Spinal cord (tissue), 10 donors: Measurements from ENCODE around the gene MZT2B. TPM values are rescaled to one million over a fixed set of nuclear protein-coding genes. Genes with fewer than 3 reads are reported as not detected.
"Not testable (repeated sequence)": the region's sequence is repeated elsewhere in the genome, so short reads cannot be mapped to it uniquely, and the experiment has no call there.

Source experiments
- DNase-seq, 6 donors: peaks; one replicate each; pipeline versions ENCODE4 v3.0.0 to v3.0.0-alpha.2; 2013 to 2015; ENCODE audit warnings: low spot score in 6 of 6, low read depth in 4 of 6
- H3K27ac ChIP-seq: one replicate; pipeline ENCODE4 v1.5.1; 2013; ENCODE audit warnings: low read depth, low read length, control low read depth
- H3K27me3 ChIP-seq: one replicate; pipeline ENCODE4 v1.6.1; 2013; ENCODE audit warnings: low read length; ENCODE audit not compliant: control insufficient read depth, insufficient read depth
- H3K36me3 ChIP-seq: one replicate; pipeline ENCODE4 v1.6.1; 2013; ENCODE audit warnings: low read length; ENCODE audit not compliant: control insufficient read depth, insufficient read depth
- H3K4me1 ChIP-seq: one replicate; pipeline ENCODE4 v1.6.1; 2013; ENCODE audit warnings: low read length; ENCODE audit not compliant: control insufficient read depth, insufficient read depth
- H3K4me3 ChIP-seq: one replicate; pipeline ENCODE4 v1.5.1; 2013; ENCODE audit warnings: low read depth, low read length, control low read depth
- H3K9me3 ChIP-seq: one replicate; pipeline ENCODE4 v1.6.1; 2013; ENCODE audit warnings: low read length; ENCODE audit not compliant: control insufficient read depth, insufficient read depth
- WGBS: methylation state at CpG from one replicate; pipeline ENCODE4 v1.1.5; 2013; ENCODE audit warnings: missing lambda C conversion rate; ENCODE audit not compliant: insufficient coverage; 5-methylcytosine and 5-hydroxymethylcytosine counted together
- polyA plus RNA-seq, 2 donors: library from polyadenylated mRNA; unstranded; fragments of 120-200 nt; gene quantifications; one replicate each; pipeline ENCODE4 v1.2.1, GENCODE V29; 2013; ENCODE audit not compliant: insufficient read length in 2 of 2
- total RNA-seq, 2 donors: library from RNA; depleted of rRNA in 1 of 2; stranded (reverse); fragments of 120-200 nt in 1 of 2; fragments of >200 nt in 1 of 2; gene quantifications; one replicate each; pipeline versions ENCODE4 v1.2.3 to v1.2.4, GENCODE V29; 2013 to 2014
- donor health status: healthy.

MZT2B gene
- total and polyA plus RNA-seq, 4 donors: 58.7 to 256 (median 246) TPM

DNA sequence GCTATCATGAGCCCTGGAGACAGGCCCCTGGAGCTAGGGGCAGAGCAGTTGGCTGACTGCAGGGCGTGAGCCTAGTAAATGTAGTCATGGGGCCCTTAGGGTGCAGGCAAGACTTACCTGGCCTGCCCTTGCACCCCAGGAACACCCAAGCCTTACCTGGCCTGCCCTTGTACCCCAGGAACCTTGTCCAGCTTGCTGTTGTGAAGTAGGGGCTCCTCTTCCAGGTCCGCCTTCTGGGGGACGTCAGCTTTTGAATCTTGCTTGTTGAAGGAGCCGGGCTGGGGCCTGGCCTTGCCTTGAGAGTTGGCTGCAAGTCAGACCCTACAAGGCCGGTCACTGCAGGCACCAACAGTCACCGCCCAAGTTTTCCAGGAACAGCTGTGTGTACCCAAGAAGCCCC lies 41.1 kb upstream of the MZT2B start:
- DNase-seq, H3K9me3 ChIP-seq, H3K4me1 ChIP-seq, H3K4me3 ChIP-seq, H3K36me3 ChIP-seq, H3K27ac ChIP-seq, H3K27me3 ChIP-seq: not testable (repeated sequence)
- WGBS: 83% methylated on average over 1 of the region's 6 CpGs

DNA sequence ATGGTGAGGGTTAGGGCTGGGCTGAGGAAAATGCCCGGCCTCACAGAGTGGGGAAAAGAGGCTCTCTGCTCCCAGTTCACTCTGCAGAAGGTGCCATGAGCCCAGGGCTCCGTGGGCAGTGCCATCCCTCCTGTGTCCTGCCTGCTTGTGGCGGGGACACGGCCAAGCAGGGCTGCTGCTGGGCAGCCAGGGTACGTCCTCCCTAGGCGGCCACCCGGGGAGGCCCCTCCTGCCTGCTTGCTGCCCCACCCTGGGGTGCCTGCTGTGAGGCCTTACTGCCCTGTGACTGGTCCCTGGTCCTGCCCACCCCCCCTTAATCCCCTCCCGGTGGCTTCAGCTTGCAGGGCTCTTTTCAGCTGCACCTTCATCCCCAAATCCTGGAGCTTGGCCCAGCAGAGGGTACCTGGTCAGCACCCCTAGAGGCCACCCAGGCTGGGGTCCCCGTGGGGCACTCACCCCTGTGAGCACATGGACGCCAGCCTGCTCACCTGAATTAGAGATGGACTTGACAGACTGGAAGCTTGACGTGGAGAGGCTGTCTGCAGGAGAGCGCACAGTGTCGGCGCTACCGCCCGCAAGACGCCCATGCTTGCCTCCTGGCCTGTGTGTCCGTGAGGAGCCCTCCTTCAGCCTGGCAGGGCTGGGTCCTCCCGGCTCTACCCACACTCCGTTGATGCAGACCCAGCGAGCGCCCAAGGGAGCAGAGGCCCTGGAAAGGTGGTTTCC lies 40.3 kb upstream of the MZT2B start:
- DNase-seq: not testable (repeated sequence)

DNA sequence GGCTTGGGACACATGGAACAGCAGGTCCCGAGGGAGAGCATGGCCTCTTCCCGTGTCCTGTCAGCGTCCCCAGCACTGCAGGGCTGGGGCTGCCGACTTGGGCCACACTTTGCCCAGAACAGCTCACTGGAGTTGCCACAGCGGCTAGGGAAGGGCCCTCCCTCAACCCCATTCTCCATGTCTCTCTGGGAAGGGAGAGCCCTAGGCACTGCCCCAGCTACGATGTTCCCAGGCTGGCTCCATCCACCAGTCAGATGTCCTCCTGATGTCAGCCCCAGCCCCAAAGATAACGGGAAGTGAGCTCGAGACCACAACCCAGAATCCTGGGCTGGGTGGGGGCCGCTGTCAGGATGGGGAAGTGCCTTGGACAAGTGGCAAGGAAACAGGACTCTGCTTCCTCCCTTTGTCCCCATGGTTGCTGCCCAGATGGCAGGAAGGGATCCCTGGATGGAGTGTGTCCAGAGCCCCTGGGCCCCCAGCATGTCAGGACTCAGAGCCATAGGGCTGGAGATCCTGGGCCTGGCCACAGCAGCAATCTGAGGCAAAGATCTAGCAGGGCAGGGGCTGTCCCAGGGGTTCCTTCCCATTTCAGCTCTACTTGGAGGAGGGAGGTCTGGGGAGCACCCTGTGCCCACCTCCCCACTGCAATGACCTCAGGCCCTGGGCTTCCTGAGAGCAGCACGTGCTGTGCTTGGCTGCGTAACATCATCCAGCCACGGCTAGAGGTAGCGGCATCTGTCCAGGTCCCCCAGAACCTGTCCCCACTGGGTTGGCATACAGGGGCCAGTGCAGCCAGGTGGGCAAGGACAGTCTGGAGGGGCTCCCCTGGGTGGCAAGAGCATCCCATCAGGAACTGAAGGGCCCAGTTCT lies 39.4 kb upstream of the MZT2B start:
- not testable (repeated sequence) for DNase-seq, H3K9me3 ChIP-seq
- 99% methylated on average over 6 of the region's 13 CpGs for WGBS

More for the DNA sequence above, 40.3 kb upstream of the MZT2B start:
- not testable (repeated sequence) for H3K27me3 ChIP-seq, H3K36me3 ChIP-seq, H3K9me3 ChIP-seq, H3K4me1 ChIP-seq, H3K4me3 ChIP-seq, H3K27ac ChIP-seq
- 94% methylated on average over 2 of the region's 22 CpGs for WGBS

DNA sequence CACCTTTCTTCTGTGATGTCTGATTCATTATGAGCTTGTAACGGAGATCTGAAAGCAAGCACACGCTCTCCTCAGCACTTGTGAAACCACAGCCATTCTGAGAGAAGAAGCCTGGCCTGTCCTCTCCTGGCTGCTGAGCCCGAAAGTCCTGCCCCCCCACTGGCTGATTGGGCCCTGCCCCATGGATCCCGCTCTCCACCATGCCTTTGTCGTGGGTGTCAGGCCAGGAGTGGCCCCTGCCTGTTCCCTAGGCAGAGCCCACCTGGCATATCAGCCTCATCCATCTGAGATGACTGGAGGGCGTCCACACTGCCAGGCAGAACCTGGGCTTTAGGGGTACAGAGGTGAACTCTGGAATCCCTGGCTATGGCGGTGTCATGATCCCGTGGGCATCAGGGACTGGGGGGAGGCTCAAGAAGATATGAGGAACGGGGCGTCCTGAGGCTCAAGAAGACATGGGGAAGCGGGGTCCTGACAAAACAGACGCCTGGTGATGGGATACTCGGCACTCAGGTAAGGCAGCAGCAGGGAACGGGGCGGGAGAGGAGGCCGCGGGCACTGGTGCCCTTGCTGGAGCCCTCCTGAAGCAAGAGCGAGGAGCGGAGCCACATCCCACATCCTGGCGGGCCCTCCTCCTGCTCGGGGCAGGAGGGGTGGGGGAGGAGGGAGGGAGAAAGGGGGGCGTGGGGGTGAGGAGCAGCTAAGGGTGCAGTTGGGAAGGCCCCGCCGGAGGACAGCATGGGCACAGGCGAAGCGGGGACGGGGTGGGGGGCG lies 38.6 kb upstream of the MZT2B start:
- not testable (repeated sequence) for H3K9me3 ChIP-seq, H3K36me3 ChIP-seq, H3K4me1 ChIP-seq, H3K4me3 ChIP-seq, H3K27me3 ChIP-seq, H3K27ac ChIP-seq, DNase-seq
- WGBS: 67% methylated on average over 10 of the region's 28 CpGs

More for the DNA sequence above, 39.4 kb upstream of the MZT2B start:
- not testable (repeated sequence) for H3K36me3 ChIP-seq, H3K27ac ChIP-seq, H3K4me1 ChIP-seq, H3K4me3 ChIP-seq, H3K27me3 ChIP-seq

DNA sequence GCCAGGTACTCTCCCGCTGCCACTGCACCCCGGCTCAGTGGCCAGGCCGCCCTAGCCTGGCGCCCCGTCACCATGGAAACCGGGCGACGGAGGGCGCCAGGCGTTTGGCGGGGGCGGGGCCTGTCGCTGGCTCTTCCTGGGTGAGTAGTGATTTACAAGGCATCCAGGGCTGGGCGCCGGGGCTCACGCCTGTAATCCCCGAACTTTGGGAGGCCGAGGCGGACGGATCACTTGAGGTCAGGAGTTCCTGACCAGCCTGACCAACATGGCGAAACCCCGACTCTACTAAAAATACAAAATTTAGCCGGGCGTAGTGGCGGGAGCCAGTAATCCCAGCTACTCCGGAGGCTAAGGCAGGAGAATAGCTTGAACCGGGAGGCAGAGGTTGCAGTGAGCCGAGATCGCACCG lies 37.1 kb upstream of the MZT2B start, which contains the start of gene CCDC74B:
CCDC74B (minus strand) TSS at position 107 of the 409 bp plus-strand sequence. CDS start 116 bp downstream, outside the sequence.
- H3K27me3 ChIP-seq, H3K4me1 ChIP-seq, H3K27ac ChIP-seq, H3K36me3 ChIP-seq, H3K9me3 ChIP-seq: not testable (repeated sequence)
- H3K4me3 ChIP-seq: peak within 1 kb of the TSS; percentile 32
- DNase-seq: peak in 5 of 6 donors; percentile 24 to 84 (median 40)
- 0% methylated on average over 9 of the region's 30 CpGs for WGBS

DNA sequence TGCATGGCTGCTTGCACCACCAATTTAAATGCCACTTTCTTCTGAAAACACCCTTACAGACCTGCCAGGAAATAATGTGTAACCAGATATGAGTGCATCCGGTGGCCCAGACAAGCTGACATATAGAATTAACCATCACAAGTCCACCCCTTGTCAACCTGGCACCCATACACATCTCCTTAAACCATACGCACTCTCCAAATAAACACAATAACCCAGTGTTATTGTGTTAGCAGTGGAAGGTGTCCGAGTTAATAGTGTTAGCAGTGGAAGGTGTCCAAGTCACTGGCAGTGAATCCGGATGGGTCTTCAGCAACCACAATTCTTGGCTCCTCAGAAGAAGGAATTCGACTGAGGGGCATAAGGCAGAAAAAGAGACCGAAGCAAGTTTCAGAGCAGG lies 33.5 kb upstream of the MZT2B start:
- not testable (repeated sequence) for H3K4me3 ChIP-seq, H3K27me3 ChIP-seq, H3K4me1 ChIP-seq

DNA sequence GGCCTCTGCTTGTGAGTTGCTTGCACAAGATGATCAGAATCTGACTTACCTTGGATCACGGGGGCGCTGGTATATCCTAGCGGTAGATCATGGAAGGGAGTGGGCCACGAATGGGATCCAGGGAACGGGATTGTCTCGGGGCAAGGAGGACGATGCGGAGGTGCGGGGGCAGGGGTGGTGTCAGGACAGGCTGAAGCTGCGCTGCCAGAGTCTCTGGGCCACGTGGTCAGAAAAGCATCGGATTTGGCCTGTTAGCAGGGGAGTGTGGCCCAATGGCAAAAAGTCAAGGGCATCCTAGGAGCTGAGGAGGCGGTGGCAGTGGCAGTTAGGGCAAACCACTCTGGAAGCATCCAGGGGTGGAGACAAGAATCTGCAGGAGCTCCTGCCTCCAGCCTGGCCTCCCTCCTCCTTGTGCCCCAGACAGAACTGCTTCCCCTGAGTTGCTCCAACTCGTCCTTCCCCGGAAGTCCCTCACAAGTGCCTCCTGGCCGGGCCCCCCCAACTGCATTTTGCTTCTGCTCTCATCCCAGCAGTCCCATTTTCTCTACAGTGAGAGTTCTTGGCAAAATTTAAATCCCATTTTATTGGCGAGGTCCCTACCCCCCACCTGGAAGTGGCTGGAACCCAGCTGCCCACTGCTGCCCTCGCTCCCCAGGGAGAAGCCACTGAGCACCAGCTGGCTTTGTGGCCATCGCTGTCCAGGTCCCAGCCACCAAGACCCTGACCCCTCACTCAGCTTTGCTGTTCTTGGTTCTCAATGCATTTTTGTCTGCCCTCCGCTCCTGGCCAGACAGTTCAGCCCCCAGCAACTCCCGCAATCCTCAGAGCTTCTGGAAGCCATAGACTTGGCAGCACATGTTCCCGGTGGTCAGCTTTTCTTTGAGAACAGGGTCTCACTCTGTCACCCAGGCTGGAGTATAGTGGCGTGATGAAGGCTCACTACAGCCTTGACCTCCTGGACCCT lies 31.6 kb upstream of the MZT2B start:
- H3K27me3 ChIP-seq: no peaks in the 10 kb centered on the region
- no peak overlapping the region for H3K4me3 ChIP-seq
- H3K36me3 ChIP-seq: peaks cover 49% of the 10 kb centered on the region
- no peak for DNase-seq
- H3K9me3 ChIP-seq: no peaks in the 10 kb centered on the region
- no peaks in the 10 kb centered on the region for H3K4me1 ChIP-seq
- H3K27ac ChIP-seq: no peak overlapping the region
- WGBS: 90% methylated on average over 22 of the region's 23 CpGs

More for the DNA sequence above, 33.5 kb upstream of the MZT2B start:
- peaks cover 29% of the 10 kb centered on the region for H3K36me3 ChIP-seq
- H3K9me3 ChIP-seq, DNase-seq, H3K27ac ChIP-seq: not testable (repeated sequence)
- 75% methylated on average over 2 of the region's 6 CpGs for WGBS

DNA sequence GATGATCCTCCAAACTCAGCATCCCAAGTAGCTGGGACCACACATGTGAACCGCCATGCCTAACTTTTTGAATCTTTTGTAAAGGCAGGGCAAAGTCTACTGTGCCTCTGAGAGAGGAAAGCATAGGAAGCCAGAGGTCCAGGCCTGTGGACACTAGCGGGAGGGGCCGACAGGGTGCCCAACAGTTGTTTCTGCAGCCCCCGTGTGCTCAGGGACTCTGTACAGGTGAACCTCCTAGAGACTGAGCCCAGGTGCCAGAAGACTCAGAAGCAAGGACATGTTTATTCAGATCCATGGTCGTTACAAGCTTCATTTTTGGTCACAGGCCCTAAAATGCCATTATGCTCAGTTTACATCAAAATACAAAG lies 30.9 kb upstream of the MZT2B start:
- H3K4me3 ChIP-seq, H3K27ac ChIP-seq, DNase-seq, H3K4me1 ChIP-seq, H3K27me3 ChIP-seq, H3K9me3 ChIP-seq: not testable (repeated sequence)
- 97% methylated on average over 3 of the region's 5 CpGs for WGBS
- H3K36me3 ChIP-seq: peaks cover 55% of the 10 kb centered on the region
